Measurements from ENCODE around the gene KIF7.

GRCh38 chr15:89633585-89633984, 21.7 kb downstream of the KIF7 start:
- TF ChIP-seq SPI1 (IDR thresholded peaks at IDR 0.05; ENCODE audit: low read depth, low read length): no peak
- no peak for TF ChIP-seq POLR2A (IDR thresholded peaks at IDR 0.05; ENCODE audit: low read depth, low read length)
- TF ChIP-seq POLR2AphosphoS5 (IDR thresholded peaks at IDR 0.05; ENCODE audit: low read depth, low read length): no peak

Data from GM12891 (cell line).